H9 (cell line): ENCODE results near the gene SCFD2. TPM values are rescaled to one million over a fixed set of nuclear protein-coding genes. Genes with fewer than 3 reads are reported as not detected.

Experiments
- DNase-seq: peaks from one replicate; pipeline ENCODE4 v3.0.0-alpha.2; 2017
- H2AFZ ChIP-seq: one replicate; pipeline ENCODE4 v1.6.1; 2013; ENCODE audit warnings: mild to moderate bottlenecking, low read length, control low read depth, moderate library complexity
- H2AK5ac ChIP-seq: 2 replicates; pipeline ENCODE4 v1.6.1; 2013; ENCODE audit warnings: low read length, control low read depth, mixed read lengths; ENCODE audit not compliant: insufficient read length
- H2BK120ac ChIP-seq: one replicate; pipeline ENCODE4 v1.6.1; 2013; ENCODE audit warnings: low read depth, mild to moderate bottlenecking, low read length, control low read depth, inconsistent platforms; ENCODE audit not compliant: poor library complexity, severe bottlenecking
- H2BK12ac ChIP-seq: 2 replicates; pipeline ENCODE4 v1.6.1; 2013; ENCODE audit warnings: low read length, control low read depth, mixed read lengths, low read depth; ENCODE audit not compliant: insufficient read length
- H2BK15ac ChIP-seq: 2 replicates; pipeline ENCODE4 v1.6.1; 2013; ENCODE audit warnings: low read depth, low read length, control low read depth
- H2BK20ac ChIP-seq: one replicate; pipeline ENCODE4 v1.6.1; 2013; ENCODE audit warnings: low read depth, mild to moderate bottlenecking, low read length, control low read depth, inconsistent platforms; ENCODE audit not compliant: poor library complexity, severe bottlenecking
- H2BK5ac ChIP-seq: 2 replicates; pipeline ENCODE4 v1.6.1; 2013; ENCODE audit warnings: low read length, control low read depth, mixed read lengths; ENCODE audit not compliant: insufficient read length
- H3K14ac ChIP-seq: 2 replicates; pipeline ENCODE4 v1.6.1; 2013; ENCODE audit warnings: low read length, control low read depth; ENCODE audit not compliant: insufficient read depth
- H3K18ac ChIP-seq: 2 replicates; pipeline ENCODE4 v1.6.1; 2013; ENCODE audit warnings: low read depth, mild to moderate bottlenecking, mixed read lengths, low read length, control low read depth; ENCODE audit not compliant: insufficient read length
- H3K23ac ChIP-seq: 2 replicates; pipeline ENCODE4 v1.6.1; 2013; ENCODE audit warnings: low read length, control low read depth, mixed read lengths, low read depth; ENCODE audit not compliant: insufficient read length
- H3K23me2 ChIP-seq: 2 replicates; pipeline ENCODE4 v1.6.1; 2013; ENCODE audit warnings: low read depth, mild to moderate bottlenecking, mixed read lengths, low read length, control low read depth; ENCODE audit not compliant: insufficient read length, poor library complexity, severe bottlenecking
- H3K27ac ChIP-seq: 2 replicates; pipeline ENCODE4 v1.5.1; 2013; ENCODE audit warnings: low read length, control low read depth, mixed read lengths, low read depth; ENCODE audit not compliant: insufficient read length
- H3K27me3 ChIP-seq: 2 replicates; pipeline ENCODE4 v1.6.1; 2013; ENCODE audit warnings: low read length, control low read depth, inconsistent platforms; ENCODE audit not compliant: insufficient read depth
- H3K4ac ChIP-seq: 2 replicates; pipeline ENCODE4 v1.6.1; 2013; ENCODE audit warnings: low read depth, mild to moderate bottlenecking, control low read depth, inconsistent platforms, low read length, moderate library complexity
- H3K4me1 ChIP-seq: 2 replicates; pipeline ENCODE4 v1.6.1; 2013; ENCODE audit warnings: low read length, control low read depth, inconsistent platforms; ENCODE audit not compliant: insufficient read depth
- H3K4me2 ChIP-seq: 2 replicates; pipeline ENCODE4 v1.6.1; 2013; ENCODE audit warnings: low read length, control low read depth, mixed read lengths; ENCODE audit not compliant: insufficient read length, insufficient read depth
- H3K56ac ChIP-seq: 2 replicates; pipeline ENCODE4 v1.6.1; 2013; ENCODE audit warnings: low read depth, mild to moderate bottlenecking, mixed read lengths, low read length, control low read depth; ENCODE audit not compliant: insufficient read length
- H3K79me1 ChIP-seq: 2 replicates; pipeline ENCODE4 v1.6.1; 2013; ENCODE audit warnings: low read depth, mild to moderate bottlenecking, moderate library complexity, low read length, control low read depth, inconsistent platforms; ENCODE audit not compliant: insufficient read depth, poor library complexity, severe bottlenecking
- H3K79me2 ChIP-seq: 2 replicates; pipeline ENCODE4 v1.6.1; 2013; ENCODE audit warnings: low read length, control low read depth, inconsistent platforms; ENCODE audit not compliant: insufficient read depth
- H3K9ac ChIP-seq: 2 replicates; pipeline ENCODE4 v1.6.1; 2013; ENCODE audit warnings: low read length, control low read depth, mixed read lengths; ENCODE audit not compliant: insufficient read length; ENCODE audit errors: extremely low read depth
- H3K9me3 ChIP-seq: one replicate; pipeline ENCODE4 v1.6.1; 2013; ENCODE audit warnings: low read depth, low read length, inconsistent platforms; ENCODE audit not compliant: control insufficient read depth
- H3T11ph ChIP-seq: one replicate; pipeline ENCODE4 v1.6.1; 2013; ENCODE audit warnings: mild to moderate bottlenecking, low read length, control low read depth, inconsistent platforms
- H4K20me1 ChIP-seq: one replicate; pipeline ENCODE4 v1.6.1; 2013; ENCODE audit not compliant: control insufficient read depth, insufficient read length, insufficient read depth
- H4K5ac ChIP-seq: 2 replicates; pipeline ENCODE4 v1.6.1; 2013; ENCODE audit warnings: low read depth, mild to moderate bottlenecking, mixed read lengths, low read length, control low read depth; ENCODE audit not compliant: insufficient read length
- H4K8ac ChIP-seq: replicated peaks from 2 replicates; pipeline ENCODE4 v1.6.1; 2013; ENCODE audit warnings: low read length, control low read depth, mixed read lengths, low read depth; ENCODE audit not compliant: insufficient read length
- H4K91ac ChIP-seq: 2 replicates; pipeline ENCODE4 v1.6.1; 2013; ENCODE audit warnings: low read depth, mild to moderate bottlenecking, moderate library complexity, mixed read lengths, low read length, control low read depth; ENCODE audit not compliant: insufficient read length
- H3K27ac Mint-ChIP-seq, 3 experiments: 2 replicates in 2 of 3; 3 replicates in 1 of 3; pipeline ENCODE4 v1.8.0; 2020 to 2021; ENCODE audit warnings: mixed read lengths in 3 of 3, mild to moderate bottlenecking in 1 of 3, moderate library complexity in 1 of 3
- H3K27me3 Mint-ChIP-seq: 2 replicates; pipeline ENCODE4 v1.8.0; 2021; ENCODE audit warnings: low read depth, mild to moderate bottlenecking, moderate library complexity, mixed read lengths
- H3K36me3 Mint-ChIP-seq, 3 experiments: 2 replicates in 2 of 3; 3 replicates in 1 of 3; pipeline ENCODE4 v1.8.0; 2020 to 2021; ENCODE audit warnings: low read depth in 3 of 3, mixed read lengths in 3 of 3; ENCODE audit not compliant: insufficient read depth in 1 of 3
- H3K4me1 Mint-ChIP-seq, 2 experiments: 2 replicates each; pipeline ENCODE4 v1.8.0; 2020; ENCODE audit warnings: mixed read lengths in 2 of 2
- H3K4me3 Mint-ChIP-seq, 2 experiments: 2 replicates in 1 of 2; 3 replicates in 1 of 2; pipeline ENCODE4 v1.8.0; 2020 to 2021; ENCODE audit warnings: mild to moderate bottlenecking in 2 of 2, mixed read lengths in 2 of 2, moderate library complexity in 1 of 2
- H3K9me3 Mint-ChIP-seq, 2 experiments: 2 replicates in 1 of 2; 3 replicates in 1 of 2; pipeline ENCODE4 v1.8.0; 2020; ENCODE audit warnings: mild to moderate bottlenecking in 2 of 2, mixed read lengths in 2 of 2, moderate library complexity in 1 of 2
- WGBS: extraction: QIAGEN DNeasy Blood & Tissue Kit; methylation state at CpG from one replicate; pipeline ENCODE4 v1.1.7; 2013; ENCODE audit warnings: missing lambda C conversion rate, low lambda C conversion rate, mixed read lengths; ENCODE audit not compliant: insufficient read length; ENCODE audit errors: extremely low coverage; 5-methylcytosine and 5-hydroxymethylcytosine counted together
- total RNA-seq: library from RNA; stranded (reverse); gene quantifications from 2 replicates; pipeline ENCODE4 v1.2.1, GENCODE V29; 2021
- TF ChIP-seq, protein P1 (sequence below): fragments of 200-600 bp; sonication (generic); conservative IDR thresholded peaks from 3 replicates; pipeline ENCODE4 v1.8.0; 2021; ENCODE audit warnings: antibody characterized with exemption, mild to moderate bottlenecking

The SCFD2 gene
- total RNA-seq, 1 experiment from 2014 or later = 10.1 TPM

DNA sequence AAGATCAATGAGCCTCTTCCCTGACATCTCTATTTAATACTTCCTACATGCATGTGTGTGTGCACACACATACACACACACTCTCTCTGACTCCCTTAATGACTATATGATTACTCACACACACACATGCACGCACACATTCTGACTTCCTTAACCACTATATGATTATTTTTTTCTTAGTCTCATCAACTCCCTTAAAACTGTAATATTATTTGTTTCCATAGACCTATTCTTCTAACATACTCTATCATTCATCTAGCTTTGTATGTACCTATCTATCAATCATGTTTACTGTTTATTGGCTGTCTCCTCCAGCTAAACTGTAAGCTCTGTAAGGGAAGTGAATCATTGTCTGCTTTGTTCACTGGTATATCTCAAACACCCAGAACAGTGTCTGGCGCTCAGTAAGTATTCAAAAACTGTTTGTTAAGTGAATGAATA, 267.2 kb downstream of the SCFD2 start:
- no peak overlapping the region for H4K91ac ChIP-seq
- H3K23ac ChIP-seq = no peak overlapping the region
- H3K4me2 ChIP-seq = no peak overlapping the region
- Mint-ChIP-seq H3K27me3 (no peaks in the 10 kb centered on the region), H3K4me1 (no peaks in the 10 kb centered on the region), H3K4me3 (no peak overlapping the region), H3K9me3 (peaks cover 2 to 4% of the 10 kb centered on the region in 2 experiments; a peak in 3 of 5 replicates), H3K36me3 (no peaks in the 10 kb centered on the region; a peak in 1 of 7 replicates), H3K27ac (no peak overlapping the region)
- no peak for DNase-seq
- H3K9me3 ChIP-seq = no peaks in the 10 kb centered on the region
- no peak overlapping the region for H2BK12ac ChIP-seq
- no CpG with 5 or more reads among the region's 2 CpGs for WGBS
- no peak overlapping the region for H2BK120ac ChIP-seq
- no peak overlapping the region for H4K5ac ChIP-seq
- H3K56ac ChIP-seq = no peak overlapping the region
- no peaks in the 10 kb centered on the region for H3K79me1 ChIP-seq
- no peak overlapping the region for H3K9ac ChIP-seq
- TF ChIP-seq, protein P1, sequence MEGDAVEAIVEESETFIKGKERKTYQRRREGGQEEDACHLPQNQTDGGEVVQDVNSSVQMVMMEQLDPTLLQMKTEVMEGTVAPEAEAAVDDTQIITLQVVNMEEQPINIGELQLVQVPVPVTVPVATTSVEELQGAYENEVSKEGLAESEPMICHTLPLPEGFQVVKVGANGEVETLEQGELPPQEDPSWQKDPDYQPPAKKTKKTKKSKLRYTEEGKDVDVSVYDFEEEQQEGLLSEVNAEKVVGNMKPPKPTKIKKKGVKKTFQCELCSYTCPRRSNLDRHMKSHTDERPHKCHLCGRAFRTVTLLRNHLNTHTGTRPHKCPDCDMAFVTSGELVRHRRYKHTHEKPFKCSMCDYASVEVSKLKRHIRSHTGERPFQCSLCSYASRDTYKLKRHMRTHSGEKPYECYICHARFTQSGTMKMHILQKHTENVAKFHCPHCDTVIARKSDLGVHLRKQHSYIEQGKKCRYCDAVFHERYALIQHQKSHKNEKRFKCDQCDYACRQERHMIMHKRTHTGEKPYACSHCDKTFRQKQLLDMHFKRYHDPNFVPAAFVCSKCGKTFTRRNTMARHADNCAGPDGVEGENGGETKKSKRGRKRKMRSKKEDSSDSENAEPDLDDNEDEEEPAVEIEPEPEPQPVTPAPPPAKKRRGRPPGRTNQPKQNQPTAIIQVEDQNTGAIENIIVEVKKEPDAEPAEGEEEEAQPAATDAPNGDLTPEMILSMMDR = no peak
- H3K4ac ChIP-seq = no peak overlapping the region
- no peaks in the 10 kb centered on the region for H3K27me3 ChIP-seq
- no peak overlapping the region for H2AK5ac ChIP-seq
- no peaks in the 10 kb centered on the region for H3K4me1 ChIP-seq
- H3K14ac ChIP-seq = no peak overlapping the region
- H3K79me2 ChIP-seq = no peaks in the 10 kb centered on the region
- H4K8ac ChIP-seq = no peak overlapping the region
- no peak overlapping the region for H2AFZ ChIP-seq
- no peaks in the 10 kb centered on the region for H4K20me1 ChIP-seq
- H2BK15ac ChIP-seq = no peak overlapping the region
- H2BK20ac ChIP-seq = no peak overlapping the region
- no peak overlapping the region for H2BK5ac ChIP-seq
- no peak overlapping the region for H3T11ph ChIP-seq
- no peaks in the 10 kb centered on the region for H3K23me2 ChIP-seq
- no peak overlapping the region for H3K27ac ChIP-seq
- no peak overlapping the region for H3K18ac ChIP-seq
